Effector CD4-positive, alpha-beta T cell (primary cell): Measurements from ENCODE around the gene PHOX2B.
"Not testable (repeated sequence)": the region's sequence is repeated elsewhere in the genome, so short reads cannot be mapped to it uniquely, and the experiment has no call there.

Source experiments
- DNase-seq: peaks from one replicate; pipeline ENCODE4 v3.0.0-alpha.2; 2020

The PHOX2B gene

GRCh38 chr4:41747230-41748055 is 1.1 kb downstream of the PHOX2B start:
- no peak for DNase-seq

DNA sequence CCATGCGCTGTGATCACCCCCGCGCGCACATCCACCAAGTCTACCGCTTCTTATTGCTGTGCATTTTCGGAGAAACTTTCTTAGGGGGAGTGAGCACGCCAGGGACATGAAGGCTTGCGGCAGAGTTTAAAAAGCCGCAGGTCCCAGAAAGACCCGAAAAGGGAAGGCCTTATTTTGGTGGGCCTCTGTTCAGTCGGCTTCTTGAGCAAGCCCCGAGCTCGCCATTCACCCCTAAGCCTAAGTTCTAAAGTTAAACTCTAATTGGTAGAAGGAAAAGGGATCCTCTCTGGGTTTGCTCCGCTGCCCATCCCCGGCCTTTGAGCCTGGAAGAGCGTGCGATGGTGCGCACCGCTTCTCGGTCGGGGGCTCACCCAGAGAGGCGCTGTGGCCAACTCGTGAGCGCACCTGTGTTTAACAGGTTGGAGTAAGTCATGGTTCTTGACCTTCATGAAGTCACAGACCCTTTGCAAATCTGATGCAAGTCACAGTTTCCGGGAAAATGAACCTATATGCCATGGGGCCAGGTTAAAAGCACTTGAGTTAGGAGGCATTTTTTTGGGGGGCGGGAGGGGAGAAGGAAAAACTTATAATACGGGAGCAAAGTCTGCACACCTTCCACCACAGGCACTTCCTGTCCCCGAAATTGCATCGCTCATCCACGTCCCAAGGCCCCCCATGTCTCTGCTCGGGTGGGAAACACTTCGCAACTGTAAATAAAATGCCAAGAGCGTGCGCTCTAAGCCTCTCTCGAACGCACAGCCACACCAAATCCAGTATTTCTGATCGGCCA is 1.9 kb downstream of the PHOX2B start:
- DNase-seq, result no peak

DNA sequence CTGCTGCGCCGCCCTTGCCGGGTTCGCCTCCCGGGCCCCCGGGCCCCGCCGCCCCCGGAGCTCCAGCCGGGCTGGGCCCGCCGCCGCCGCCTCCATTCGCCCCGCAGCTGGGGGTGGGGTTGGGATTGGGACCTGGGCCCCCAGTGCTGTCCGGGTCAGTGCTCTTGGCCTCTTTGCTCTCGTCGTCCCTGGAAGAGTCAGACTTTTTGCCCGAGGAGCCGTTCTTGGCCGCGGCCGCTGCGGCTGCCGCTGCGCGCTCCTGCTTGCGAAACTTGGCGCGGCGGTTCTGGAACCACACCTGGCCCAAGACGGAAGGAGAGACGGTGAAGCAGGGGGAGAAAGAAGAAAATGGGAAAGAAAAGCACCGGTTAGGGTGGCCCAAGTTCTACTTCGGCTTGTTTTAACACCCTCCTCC is 2.5 kb downstream of the PHOX2B start:
- DNase-seq, result no peak

DNA sequence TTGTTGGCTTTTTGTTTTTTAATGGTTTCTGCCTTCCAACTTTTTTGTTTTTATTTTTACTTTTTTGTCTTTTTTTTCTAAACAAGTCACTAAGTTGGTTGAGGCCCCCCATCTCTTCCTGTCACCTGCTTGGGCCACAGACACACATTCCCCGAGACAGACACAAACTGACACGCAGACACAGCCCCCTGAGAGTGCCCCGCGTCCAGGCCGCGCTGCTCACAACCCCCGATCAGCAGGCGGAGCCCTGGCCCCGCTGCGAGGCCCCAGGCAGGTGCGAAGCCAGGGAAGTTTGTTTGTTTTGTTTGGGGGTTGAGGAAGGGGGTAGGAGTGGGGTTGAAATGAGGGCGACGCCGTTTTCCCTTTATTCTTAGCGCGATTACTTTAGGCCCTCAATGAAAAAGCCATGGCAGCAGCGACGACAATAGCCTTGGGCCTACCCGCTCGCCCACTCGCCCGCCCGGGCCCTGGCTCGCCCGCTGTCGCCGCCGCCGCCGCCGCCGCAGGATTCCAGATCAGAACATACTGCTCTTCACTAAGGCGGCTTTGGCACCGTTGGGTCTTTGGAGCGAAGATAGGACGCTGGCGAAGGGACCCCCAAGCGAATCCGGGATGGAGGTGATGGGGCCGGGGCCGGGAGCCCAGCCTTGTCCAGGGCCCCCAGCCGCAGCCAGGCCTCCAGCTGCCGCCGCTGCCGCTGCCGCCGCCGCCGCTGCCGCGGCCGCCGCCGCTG is 3.1 kb downstream of the PHOX2B start:
- no peak for DNase-seq

GRCh38 chr4:41744572-41745291 is 3.8 kb downstream of the PHOX2B start:
- DNase-seq, result no peak

DNA sequence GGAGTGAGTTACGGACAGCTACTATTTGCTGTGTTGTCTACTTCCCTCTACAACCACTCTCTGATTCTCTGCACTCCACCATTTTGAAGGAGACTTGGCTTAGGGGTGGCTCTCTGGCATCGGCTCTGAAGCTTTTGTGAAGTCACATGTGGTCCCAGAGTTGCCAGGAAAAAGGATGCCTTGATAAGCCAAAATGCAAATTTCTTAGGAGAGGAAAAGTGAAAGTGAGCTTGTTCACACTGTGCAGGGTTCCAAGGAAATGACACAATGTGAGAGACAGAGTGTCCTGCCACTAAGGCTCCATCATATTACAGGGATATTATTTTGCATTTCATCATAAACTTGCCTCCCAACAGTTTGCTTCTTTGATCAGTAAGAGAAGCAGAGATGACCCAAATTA is 7.2 kb downstream of the PHOX2B start:
- no peak for DNase-seq

DNA sequence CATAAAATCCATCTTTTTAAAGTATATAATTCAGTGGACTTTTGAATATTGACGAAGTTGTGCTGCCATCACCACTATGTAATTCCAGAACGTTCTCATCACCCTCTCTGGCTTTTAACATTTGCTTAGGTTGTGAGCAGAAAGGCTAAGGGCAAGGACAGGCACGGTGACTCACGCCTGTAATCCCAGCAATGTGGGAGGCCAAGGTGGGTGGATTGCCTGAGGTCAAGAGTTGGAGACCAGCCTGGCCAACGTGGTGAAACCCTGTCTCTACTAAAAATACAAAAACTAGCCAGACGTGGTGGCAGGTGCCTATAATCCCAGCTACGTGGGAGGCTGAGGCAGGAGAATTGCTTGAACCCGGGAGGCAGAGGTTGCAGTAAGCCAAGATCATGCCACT is 11.0 kb downstream of the PHOX2B start:
- DNase-seq, result not testable (repeated sequence)

DNA sequence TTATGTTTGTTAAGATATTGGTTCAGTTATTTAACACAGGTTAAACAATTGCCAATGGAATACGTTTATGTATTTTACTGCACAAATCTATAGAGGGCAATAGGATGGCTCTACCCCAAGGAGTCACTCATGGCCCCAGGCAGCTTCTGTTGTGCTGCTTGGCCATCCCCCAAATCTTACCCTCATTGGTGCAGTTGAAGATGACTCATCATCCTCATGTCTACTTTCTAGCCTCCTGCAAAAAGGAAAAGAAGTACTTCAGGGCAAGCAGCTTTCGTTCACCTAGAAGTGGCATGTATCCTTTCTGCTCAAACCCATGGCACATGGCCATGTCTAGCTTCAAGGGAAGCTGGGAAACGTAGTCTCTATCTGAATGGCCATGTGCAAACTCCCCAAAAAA is 14.2 kb downstream of the PHOX2B start:
- DNase-seq, result no peak

DNA sequence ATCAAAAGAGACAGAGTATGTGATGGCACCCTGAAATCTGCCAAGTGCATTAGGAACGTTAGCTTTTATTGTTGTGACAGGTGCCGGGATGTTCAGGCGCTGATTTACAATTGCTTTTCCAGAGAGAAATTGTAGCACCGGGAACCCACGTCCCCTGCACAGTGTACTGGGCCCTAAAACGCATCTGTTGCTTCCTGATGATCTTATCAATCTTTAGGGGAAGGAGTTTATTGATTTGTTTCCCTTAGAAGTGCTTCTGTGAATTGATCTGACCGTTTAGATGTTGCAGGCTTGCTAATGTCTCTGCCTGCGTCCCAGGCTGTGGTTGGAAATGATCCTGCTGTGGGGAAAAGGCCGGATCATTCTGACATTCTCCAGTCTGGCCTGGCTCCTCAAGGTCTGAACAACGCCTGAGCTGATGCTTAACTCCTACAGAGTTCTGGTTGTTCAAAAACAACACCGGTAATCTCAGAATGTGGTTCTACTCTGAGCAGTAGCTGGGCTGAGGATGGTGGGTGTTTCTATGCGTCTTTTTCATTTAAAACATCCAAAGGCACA is 16.9 kb downstream of the PHOX2B start:
- DNase-seq, result no peak

DNA sequence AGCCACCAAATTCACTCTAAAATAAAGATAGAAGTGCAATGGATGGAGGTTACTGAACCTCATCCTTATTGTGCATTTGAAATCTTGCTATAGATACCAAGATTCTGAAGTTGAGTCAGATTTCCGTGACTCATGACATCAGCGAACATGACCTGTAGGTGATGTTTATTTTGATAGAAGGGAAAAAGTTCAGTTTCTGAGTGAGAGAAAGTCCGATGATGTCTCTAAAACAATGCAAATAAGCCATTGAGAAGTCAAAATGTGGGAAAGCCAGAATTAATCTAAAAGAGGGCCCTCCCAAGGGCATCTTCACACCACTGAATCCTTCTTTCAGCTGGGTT is 20.0 kb downstream of the PHOX2B start:
- DNase-seq, result no peak

GRCh38 chr4:41727861-41728572 is 20.5 kb downstream of the PHOX2B start:
- no peak for DNase-seq

DNA sequence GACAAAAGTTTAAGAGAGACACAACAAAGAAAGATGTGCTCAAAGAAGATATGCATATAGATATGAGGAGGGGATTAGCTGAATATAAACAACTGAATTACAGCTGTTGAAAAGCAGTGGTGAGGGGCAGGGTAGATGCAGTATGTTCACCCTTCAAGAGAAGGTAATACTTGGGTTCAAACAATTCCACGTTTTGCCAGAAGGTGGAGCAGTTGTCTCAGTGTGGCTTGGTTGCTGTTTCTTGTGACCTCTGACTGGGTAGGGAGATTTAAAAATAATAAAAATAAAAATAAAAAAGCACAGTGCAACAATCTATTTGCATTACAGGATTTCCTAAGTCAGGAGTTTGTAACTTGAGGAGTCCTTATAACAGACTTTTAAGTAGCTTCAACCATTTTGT is 23.3 kb downstream of the PHOX2B start:
- DNase-seq, result no peak

DNA sequence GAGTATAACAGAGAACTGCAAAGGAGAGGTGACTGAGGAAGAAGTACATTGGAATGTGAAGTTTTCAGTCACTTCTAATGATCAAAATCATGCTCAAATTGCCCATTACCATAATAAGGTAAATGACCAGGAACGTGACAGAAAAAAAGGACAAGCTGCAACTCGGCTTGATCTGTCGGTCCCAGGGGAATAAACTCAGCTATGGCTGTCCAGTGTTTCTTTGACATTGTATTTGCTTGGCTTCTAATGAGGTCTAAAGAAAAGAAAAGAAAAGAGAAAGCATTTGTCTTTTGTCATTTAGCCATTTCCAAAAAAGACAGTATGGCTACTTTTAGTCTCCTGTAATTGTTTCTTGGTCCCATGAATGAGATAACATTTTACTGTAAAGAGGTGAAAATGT is 25.2 kb downstream of the PHOX2B start:
- no peak for DNase-seq

- DNase-seq, result no peak
Observed at GRCh38 chr4:41722181-41722580, 26.3 kb downstream of the PHOX2B start.

GRCh38 chr4:41719417-41719816 is 29.1 kb downstream of the PHOX2B start:
- DNase-seq, result no peak

DNA sequence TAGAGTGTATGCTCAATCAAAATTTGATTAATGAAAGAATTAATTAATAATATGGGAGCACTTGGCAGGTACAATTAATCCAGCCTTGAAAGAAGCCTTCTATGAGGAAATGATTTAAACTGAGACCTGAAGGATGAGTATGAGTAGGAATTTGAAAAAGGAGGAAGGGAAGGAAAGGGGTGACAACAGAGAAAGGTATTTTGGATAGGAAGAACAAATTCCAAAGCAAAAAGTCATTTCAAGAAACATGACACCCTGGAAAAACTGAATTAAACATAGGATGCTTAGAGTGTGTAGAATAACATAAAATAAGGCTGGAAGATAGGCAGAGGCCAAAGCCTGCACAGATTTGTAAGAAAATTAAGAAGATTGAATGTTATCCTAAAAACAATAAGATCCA is 29.6 kb downstream of the PHOX2B start:
- no peak for DNase-seq

DNA sequence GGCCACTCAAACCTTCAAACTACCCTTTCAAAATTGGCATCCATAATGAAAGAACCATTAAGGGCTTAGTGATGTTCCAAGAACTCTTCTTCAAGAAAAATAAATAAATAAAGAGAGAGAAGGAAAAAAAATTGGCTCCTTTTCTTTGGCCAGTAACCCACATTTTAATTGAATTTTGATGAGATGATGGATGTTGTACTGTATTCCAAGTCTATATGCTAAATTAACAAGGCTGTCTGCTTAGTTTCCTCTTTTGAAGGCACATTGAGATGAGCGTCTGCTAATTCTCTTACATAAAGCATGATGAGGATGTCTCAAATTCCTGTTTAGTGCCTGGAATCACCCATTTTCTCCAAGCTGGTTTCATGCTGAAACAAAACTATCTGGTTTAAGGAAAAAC is 33.4 kb downstream of the PHOX2B start:
- no peak for DNase-seq

GRCh38 chr4:41714364-41715000 is 34.0 kb downstream of the PHOX2B start:
- DNase-seq, result no peak

GRCh38 chr4:41713768-41714167 is 34.8 kb downstream of the PHOX2B start:
- DNase-seq, result no peak

- DNase-seq, result no peak
Observed at GRCh38 chr4:41712425-41712824, 36.1 kb downstream of the PHOX2B start.

DNA sequence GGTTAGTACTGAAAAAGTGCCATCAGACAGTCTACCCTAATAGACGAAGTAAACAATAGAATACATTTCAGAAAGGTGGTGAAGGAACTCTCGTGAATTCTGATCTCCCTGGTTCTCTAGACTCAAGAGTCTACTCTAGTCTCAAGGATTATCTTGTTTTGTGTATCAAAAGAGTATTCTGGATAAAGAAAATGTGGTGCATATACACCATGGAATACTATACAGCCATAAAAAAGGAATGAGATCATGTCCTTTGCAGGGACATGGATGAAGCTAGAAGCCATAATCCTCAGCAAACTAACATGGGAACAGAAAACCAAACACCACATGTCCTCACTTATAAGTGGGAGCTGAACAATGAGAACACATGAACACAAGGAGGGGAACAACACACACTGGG is 36.9 kb downstream of the PHOX2B start:
- DNase-seq, result not testable (repeated sequence)
